Posterior cingulate gyrus (tissue), 11 donors: Measurements from ENCODE around the gene VMAC.
A peak's percentile ranks its signal among the peaks of the same experiment; 100 is the strongest.

Experiments
- DNase-seq, 10 donors: peaks; one replicate each; pipeline versions ENCODE4 v3.0.0 to v3.0.0-alpha.2; 2020 to 2021; ENCODE audit warnings: mixed read lengths in 3 of 10
- intact Hi-C: fragments of 100-400 bp; cut with DNase I; formaldehyde crosslinking; loops from one replicate; pipeline ENCODE4 v1.15.1; 2023

The VMAC gene

DNA sequence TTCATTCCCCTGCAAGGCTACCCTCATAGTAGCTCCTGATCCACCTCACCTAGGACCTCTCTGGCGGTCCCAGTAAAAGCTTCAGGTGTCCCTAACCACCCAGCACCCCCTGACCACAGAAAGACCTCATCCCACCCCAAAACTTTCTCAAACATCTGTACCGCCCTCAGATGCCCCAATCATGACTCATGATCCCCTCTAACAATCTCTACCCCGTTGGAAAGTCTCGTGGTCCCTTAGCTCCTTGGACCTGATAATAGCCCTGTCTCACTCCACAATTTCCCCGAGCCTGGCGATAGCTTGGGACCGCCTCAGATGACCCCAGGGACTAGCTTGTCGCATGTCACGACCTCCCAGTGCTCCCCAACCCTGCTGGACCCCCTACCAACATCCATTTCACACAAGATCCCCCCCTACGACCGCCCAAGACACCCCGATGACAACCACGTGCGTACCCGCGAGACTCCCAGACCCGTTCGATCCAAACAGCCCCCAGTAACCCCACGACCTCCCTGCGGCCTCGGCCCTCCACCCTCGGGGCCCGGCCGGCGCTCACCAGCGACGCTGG, 1.5 kb upstream of the VMAC start:
- no peak for DNase-seq
- intact Hi-C loops: loop anchor here (5.0 kb wide), 2 partner anchors 74 to 111 kb away; partner anchors contain the start of genes DUS3L and RANBP3

DNA sequence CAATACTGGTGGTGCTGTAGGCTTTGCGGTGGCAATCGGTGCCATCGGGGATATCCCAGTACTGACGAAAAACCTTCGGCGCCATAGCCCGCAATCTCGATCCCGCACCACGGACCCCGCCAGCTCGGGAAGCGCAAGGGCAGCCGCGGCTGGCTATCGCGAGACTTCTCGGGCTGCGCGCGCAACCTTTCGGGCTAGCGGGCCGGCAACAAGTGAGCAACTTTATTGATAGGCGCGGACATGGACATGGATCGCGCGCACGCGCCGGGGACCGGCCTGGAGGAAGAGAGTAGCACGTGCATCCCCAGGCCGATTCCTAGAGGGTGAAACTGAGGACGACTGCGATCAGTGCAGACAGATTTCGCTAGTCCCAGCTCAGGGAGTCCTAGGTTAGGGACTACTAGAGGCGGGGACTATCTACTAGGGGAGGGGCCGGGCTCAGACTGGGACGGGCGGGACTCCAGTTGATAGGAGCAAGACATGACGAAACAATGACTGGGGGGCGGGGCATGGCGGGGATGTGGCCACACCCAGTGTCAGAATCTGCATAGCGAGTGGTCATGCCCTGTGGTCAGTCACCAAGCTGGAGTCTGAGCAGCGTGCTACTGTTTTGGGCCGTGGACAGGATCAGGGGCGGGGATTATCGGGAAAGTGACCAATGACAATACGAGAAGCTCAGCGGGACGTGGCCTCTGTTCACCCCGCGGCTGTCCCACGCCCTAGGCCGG, 884 bp upstream of the VMAC start, which contains the start of gene NDUFA11:
Gene NDUFA11, minus strand, starts transcription at position 167 of the 728 bp plus-strand sequence. Its CDS starts 82 bp downstream, at position 85.
- intact Hi-C loops: loop anchor here (5.0 kb wide), 2 partner anchors 74 to 111 kb away; partner anchors contain the start of genes DUS3L and RANBP3
- peak; percentile 90 to 99 (median 94) for DNase-seq

DNA sequence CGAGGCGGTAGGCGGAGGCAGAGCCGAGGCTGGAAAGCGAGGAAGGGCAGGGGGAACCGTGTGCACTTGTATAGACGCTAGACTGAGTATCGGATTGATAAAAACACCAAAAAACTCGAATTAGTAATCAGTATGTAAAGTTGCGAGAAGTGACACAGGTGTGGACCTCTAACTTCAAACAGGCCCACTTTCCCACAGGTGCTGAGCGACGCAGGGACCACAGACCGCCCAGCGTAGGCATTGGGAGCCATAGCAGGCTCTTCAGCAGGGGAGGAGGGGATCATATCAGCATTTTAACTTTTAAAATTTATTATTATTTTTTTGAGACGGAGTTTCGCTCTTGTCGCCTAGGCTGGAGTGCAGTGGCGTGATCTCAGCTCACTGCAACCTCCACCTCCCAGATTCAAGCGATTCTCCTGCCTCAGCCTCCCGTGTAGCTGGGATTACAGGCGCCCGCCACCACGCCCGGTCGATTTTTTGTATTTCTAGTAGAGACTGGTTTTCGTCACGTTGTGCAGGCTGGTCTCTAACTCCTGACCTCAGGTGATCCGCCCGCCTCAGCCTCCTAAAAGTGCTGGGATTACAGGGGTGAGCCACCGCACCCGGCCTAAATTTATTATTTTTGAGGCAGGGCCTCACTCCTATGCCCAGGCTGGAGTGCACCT, 574 bp downstream of the VMAC start:
- DNase-seq: no peak
- intact Hi-C loops: no loop called here

DNA sequence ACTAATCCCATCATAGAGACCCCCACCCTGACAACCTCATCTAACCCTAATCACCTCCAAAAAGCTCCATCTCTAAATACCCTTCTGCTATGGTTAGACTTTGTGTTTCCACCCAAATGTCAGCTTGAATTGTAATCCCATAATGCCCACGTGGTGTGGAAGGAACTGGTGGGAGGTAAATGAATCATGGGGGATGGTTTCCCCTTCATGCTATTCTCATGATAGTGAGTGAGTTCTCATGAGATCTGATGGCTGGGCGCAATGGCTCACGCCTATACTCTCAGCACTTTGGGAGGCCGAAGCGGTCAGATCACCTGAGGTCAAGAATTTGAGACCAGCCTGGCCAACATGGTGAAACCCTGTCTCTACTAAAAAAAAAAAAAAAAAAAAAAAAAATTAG, 2.6 kb downstream of the VMAC start:
- intact Hi-C loops: no loop called here
- no peak for DNase-seq

DNA sequence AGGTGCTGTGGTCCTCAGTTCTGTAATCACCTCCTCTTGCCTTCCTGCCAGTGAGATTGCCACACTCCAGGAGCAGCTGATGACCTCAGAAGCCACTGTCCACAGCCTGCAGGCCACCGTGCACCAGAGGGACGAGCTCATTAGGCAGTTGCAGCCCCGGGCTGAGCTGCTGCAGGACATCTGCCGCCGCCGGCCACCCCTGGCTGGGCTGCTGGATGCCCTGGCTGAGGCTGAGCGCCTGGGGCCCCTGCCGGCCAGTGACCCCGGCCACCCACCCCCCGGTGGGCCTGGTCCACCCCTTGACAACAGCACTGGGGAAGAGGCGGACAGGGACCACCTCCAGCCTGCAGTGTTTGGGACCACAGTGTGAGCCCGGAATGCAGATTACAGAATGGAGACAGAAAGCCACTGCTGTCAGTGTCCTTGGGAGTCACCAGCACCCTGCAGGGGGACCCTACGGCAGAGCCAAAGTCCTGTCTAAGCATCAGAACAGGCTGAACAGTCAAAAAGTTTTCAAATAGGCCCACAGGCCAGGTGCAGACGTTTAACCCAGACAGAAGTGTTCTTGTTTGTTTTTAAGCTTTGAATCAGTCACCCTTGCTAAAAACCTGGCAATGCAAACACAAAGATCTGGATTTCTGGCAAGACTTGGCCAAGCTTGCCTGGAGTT, 4.2 kb downstream of the VMAC start:
- intact Hi-C loops: no loop called here
- no peak for DNase-seq

DNA sequence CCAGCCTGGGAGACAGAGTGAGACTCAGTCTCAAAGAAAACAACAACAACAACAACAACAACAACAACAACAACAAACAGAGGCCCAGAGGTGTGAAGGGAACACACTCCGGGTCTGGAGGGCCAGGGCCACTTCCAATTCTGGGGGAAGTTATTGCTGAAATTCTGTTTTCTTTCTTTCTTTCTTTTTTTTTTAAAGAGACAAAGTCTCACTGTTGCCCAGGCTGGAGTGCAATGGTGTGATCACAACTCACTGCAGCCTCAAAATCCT, 5.9 kb downstream of the VMAC start:
- intact Hi-C loops: no loop called here
- DNase-seq: no peak

DNA sequence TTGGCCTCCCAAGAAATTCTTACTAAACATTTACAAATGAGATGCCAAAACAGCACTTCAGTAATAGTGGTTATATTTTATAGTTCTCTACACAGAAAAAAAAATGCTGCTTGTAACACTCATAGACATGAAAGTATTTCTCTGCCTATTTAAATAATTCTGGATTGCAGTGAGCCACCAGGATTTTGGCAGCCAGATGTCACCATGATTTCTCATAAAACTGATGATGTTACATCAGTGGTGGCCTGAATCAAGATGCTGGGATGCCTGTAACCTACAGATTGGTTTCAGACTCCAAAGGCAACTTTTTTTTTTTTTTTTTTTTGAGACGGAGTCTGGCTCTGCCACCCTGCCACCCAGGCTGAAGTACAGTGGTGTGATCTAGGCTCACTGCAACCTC, 6.7 kb downstream of the VMAC start:
- intact Hi-C loops: no loop called here
- no peak for DNase-seq

DNA sequence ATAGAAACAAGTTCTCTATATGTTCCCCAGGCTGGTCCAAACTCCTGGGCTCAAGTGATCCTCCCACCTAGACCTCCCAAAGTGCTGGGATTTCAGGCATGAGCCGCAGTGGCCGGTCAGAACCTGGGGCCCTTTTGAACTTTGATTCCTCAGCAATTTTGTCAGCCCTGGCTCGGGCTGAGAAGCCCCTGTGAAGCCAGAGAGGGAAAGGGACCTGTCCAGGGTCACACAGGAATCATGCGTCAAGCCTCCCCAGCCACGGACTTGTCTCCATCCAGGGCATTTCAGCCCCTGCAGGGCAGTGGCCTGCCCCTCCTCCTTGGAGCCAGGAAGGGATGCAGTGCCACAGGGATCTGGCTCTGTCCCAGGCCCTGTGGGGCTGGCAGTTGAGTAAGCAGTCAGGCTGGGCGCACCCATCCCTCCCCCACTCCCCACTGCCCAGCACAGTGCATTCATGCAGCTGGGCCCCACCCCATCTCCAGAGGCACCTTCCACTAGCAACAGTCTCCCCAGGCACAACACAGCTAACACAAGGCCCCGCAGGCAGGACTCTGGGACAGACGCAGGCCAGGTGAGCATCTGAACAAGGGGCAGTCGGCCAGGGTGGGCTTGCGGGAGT, 9.2 kb downstream of the VMAC start, which contains the start of gene CAPS:
Gene CAPS, plus strand, starts transcription at position 516 of the 619 bp plus-strand sequence. CDS start 153 bp downstream, outside the sequence.
- intact Hi-C loops: no loop called here
- peak in 1 of 10 donors; percentile 52 for DNase-seq

DNA sequence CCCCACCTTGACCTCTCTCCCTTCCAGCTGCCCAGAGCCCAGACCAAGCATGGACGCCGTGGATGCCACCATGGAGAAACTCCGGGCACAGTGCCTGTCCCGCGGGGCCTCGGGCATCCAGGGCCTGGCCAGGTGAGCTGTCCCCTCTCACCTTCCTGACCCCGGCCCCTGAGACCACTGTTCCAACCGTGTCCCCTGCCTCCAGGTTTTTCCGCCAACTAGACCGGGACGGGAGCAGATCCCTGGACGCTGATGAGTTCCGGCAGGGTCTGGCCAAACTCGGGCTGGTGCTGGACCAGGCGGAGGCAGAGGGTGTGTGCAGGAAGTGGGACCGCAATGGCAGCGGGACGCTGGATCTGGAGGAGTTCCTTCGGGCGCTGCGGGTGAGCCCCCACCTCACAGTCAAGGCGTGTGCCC, 9.7 kb downstream of the VMAC start:
- intact Hi-C loops: no loop called here
- DNase-seq: no peak

DNA sequence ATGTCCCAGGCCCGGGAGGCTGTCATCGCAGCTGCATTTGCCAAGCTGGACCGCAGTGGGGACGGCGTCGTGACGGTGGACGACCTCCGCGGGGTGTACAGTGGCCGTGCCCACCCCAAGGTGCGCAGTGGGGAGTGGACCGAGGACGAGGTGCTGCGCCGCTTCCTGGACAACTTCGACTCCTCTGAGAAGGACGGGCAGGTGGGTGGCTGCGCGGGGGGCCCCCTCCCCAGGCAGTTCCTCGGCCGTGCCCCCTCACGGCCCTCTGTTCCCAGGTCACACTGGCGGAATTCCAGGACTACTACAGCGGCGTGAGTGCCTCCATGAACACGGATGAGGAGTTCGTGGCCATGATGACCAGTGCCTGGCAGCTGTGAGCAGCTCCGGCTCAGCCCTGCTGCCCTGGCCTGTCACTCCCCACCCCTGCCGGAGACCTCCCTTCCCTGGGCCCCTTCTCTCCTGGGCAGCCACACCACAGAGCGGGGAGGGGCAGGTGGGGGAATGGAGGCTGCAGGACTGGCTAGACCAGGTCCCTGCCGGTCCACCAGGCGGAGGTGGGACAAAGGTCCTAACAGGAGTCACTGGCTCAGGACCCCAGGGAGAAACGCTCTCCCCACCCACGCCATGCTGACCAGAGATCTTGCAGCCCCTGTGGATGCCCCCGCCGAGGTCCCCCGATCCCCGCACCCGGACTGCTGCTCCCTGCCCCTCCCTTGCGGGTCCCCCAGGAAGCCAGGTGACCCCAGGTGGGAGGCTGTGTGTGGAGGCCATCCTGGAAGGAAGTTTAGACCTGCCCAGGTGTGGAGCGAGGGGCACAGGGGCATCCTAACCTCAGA, 10.5 kb downstream of the VMAC start:
- intact Hi-C loops: no loop called here
- no peak for DNase-seq

DNA sequence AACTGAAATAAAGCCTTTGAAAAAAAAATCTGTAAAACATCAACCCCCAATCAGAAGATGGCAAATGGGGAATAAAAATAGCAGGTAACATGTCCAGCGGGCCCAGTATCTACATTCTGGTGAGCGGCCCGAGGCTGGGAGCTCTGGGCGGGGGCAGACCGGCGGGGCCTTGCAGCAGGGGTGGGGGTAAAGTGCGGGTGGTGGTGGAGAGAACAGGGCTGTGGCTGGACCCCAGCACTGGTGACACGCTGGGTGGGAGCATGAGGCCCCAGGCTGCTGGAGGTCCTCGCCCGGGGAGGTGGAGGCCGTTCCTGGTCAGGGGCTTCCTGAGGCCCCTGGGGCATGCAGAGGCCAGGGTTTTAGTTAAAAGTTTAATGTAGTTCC, 11.1 kb downstream of the VMAC start:
- no peak for DNase-seq

DNA sequence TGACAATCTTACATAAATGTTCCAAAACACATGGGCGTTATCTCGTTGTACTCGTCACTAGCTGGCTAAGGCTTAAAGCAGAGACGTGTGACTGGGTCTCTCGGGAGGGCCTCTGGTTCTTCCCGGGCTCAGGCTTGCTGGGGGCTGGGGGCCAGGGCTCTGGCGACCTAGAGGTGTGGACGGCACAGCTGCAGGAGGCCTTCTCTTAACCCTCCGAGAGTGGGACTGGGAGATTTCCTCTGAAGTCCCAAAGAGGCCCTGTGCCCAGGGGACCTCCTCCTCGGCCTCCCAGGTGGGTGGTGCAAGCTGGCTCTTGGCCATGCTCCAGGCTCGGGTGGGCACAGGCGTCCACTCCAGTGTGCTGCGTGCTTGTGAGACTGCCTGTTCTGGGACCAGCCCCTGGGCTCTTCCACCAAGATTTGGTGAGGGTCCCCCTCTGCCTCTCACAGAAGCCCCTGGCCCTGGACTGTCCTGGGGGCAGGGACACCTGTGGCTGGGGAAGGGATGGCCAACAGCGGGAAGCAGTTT, 11.6 kb downstream of the VMAC start:
- no peak for DNase-seq
- intact Hi-C loops: no loop called here

More for the DNA sequence above, 11.1 kb downstream of the VMAC start:
- intact Hi-C loops: no loop called here

DNA sequence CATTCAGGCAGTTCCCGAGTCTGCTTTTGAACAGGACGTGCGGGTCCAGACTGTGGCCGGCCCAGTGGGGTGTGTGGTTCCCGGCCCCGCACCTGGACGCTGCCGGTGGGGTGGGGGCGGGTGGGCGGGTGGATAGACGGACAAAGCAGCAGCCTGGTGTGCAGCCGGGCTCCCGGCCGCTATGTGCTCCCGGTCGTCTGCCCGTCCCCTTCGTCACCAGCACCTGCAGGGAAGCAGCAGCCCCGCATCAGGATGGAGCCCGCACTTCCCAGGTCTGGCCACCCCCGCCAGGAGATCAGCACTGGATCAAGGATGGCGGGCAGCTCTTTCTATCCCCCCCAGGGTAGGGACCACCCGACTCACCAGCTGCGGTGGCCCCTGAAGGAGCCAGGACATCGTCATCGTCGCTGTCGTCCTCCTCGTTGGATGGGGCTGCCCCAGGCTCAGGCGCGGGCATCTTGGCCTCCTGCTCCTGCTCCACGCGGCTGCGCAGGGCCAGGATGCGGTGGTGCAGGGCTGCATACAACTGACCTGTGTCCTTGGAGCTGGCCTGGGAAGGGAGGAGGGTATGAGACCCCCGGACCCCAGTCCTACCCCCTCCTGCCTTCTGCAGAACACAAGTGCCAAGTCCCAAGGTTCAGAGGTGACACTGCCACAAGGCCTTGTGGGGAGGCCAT, 12.9 kb downstream of the VMAC start:
- no peak for DNase-seq
- intact Hi-C loops: no loop called here

DNA sequence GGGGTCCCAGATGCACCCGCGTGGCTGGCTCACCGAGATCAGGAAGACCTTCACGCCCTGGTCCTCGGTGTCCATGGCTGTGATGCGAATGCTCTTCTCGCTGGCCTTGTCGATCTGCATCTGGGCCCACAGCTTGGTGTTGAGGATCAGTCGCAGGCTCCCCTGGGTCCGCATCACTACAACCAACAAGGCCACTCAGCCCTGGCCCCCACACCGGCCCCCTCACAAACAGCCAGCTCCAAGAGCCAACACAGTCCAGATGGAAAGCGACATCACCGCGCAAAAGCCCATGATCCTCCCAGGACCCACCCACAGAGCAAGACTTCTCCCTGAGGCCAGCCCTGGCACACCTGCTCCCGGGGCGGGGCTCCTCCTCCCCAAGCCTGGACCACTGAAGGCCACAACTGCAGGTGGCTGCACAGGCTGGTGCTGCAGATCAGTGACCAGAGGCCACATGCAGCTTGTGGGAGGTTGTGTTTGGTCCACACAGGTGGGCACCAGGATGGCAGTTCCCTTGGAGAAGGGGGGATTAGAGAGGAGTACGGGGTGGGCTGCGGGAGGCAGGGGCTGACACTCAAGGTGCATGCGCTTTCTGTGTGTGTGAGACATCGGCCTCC, 13.9 kb downstream of the VMAC start:
- intact Hi-C loops: no loop called here
- DNase-seq: no peak

DNA sequence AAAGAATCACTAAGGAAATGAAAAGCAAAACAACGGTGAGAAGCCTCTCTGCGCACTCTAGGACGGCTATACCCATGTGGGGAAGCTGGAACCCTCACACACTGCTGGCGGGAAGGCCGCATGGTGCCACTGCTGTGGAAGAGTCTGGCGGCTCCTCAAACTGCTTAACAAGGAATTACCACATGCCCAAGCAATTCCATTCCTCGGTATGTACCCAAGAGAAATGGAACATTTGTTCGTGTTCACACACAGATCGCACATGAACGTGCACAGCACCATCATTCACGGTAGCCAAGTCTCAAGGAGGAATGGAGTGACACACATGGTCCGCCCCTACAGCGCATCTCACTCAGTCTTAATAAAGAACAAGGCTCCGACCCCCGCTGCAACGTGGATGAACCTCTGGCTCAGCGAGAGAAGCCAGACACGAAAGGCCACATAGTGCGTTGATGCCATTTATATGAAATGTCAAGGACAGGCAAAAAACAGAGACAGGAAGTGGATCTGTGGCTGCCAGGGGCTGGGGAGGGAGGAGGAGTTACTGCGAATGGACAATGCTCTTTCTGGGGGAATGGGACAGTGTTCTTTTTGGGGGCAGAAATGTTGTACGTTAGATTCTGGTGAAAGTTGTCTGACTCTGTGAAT, 17.0 kb downstream of the VMAC start:
- intact Hi-C loops: no loop called here
- no peak for DNase-seq

DNA sequence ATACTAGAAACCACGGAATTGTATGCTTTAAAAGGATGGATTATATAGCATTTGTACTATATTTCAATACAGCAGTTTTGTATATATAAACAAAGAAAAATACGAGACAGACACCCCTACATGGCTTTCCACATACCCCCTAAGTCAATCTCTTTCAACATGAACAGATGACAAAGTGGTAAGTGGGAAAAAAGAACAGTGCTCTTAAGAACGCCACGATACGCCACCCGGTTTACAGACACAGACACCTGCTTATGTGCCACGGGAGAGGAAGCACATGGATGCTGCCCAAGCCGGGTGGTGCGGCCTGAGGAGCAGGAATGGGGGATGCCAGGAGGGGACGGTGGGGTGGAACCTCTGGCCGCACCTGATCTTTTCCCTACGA, 17.5 kb downstream of the VMAC start:
- no peak for DNase-seq
- intact Hi-C loops: no loop called here

DNA sequence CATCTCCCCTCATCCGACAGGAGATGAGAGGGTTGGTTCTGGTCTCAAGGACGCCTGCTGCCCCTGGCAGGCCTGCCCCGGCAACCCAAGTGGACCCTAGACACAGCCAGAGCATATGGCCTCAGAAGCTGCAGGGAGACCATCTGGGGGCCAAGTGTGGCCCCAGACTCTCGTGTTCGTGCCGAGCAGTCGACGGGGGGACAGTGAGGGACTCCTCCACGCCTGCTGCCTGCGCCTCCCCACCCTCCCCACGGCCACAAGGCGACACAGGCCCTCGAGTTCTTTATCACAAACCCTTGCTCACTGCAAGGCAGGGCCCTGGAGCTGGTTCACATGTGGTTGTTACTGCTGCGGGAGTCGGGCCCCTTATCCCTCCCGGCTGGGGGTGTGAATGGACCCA, 18.7 kb downstream of the VMAC start:
- no peak for DNase-seq
- intact Hi-C loops: no loop called here

DNA sequence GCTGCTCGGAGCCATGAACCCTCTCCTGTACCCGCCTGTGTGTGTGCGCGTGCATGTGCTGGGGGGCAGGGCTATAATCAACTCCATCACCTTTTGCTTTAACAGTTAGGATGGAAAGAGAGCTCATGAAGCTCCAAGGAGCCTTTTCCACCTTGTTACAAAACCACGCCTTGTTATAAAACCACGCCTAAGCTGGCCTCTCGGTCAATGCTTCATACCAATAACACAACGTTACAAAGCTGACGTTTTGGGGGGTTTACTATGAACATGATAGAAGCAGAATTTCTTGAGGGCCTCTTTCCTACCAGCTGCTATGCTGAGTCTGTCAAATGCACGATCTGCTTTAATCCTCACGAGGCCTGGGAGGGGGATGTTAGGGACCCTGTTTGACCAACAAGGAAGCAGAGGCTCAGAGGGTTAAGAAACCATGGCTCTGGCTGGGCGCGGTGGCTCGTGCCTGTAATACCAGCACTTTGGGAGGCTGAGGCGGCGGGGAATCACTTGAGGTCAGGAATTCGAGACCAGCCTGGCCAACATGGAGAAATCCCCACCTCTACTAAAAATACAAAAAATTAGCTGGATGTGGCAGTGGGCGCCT, 21.3 kb downstream of the VMAC start:
- no peak for DNase-seq

More for the DNA sequence above, 21.3 kb downstream of the VMAC start:
- intact Hi-C loops: no loop called here
